Panc1 (cell line): ENCODE data around the gene DDX49.

Experiments
- CTCF ChIP-seq: fragments of 450-650 bp; IDR thresholded peaks from 2 replicates; pipeline ENCODE4 v1.5.1; 2017; ENCODE audit warnings: mild to moderate bottlenecking
- POLR2AphosphoS5 ChIP-seq: IDR thresholded peaks from 2 replicates; pipeline ENCODE4 v1.6.1; 2012; ENCODE audit warnings: mild to moderate bottlenecking, low read depth, low read length, moderate library complexity
- TCF7L2 ChIP-seq: IDR thresholded peaks from 2 replicates; pipeline ENCODE4 v1.6.1; 2011; ENCODE audit warnings: mild to moderate bottlenecking, low read depth, low read length, inconsistent platforms

DNA sequence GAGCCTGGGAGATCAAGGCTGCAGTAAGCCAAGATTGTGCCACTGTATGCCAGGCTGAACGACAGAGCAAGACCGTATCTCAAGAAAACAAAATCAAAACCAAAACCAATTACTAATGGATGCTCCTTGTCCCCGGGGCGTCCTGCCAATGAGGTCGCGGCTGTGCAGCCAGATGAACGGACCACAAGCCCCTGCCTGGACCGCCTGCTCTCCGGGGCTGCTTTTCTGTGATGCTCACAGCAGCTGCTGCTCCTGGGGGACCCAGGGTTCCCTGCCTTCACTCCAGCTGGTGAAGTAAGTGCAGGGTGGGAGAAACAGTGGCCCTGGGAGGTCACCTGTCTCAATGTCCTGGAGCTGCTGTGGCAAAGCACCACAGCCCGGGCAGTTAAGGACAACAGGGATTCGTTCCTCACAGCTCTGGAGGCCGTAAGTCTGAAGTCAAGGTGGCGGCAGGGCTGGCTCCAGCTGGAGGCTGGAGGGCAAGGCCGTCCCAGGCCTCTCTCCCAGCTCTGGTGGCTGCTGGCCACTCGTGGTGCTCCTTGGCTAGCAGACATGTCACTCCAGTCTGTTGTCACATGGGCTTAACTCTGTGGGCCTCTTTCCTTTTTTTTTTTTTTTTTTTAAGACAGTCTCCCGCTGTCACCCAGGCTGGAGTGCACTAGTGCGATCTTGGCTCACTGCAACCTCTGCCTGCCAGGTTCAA is 10.4 kb upstream of the DDX49 start:
- TF ChIP-seq POLR2AphosphoS5 (no peak), CTCF (no peak), TCF7L2 (no peak)
